Uterus (tissue), 4 donors: ENCODE data around the gene TFEB. TPM values are rescaled to one million over a fixed set of nuclear protein-coding genes. Genes with fewer than 3 reads are reported as not detected.

Source experiments
- DNase-seq, 2 donors: peaks; one replicate each; pipeline ENCODE4 v3.0.0-alpha.2; 2019 to 2020
- H3K27ac ChIP-seq, 2 donors: fragments of 200-600 bp; sonication (generic); 1 replicate in 1 of 2; 2 replicates in 1 of 2; pipeline ENCODE4 v1.5.1; 2016 to 2018
- H3K27me3 ChIP-seq, 2 donors: fragments of 200-600 bp; sonication (generic); one replicate each; pipeline ENCODE4 v1.5.1; 2018 to 2019; ENCODE audit warnings: control low read depth in 1 of 2
- H3K36me3 ChIP-seq, 2 donors: fragments of 200-600 bp; sonication (generic); one replicate each; pipeline ENCODE4 v1.5.1; 2019; ENCODE audit warnings: control low read depth in 1 of 2
- H3K4me1 ChIP-seq, 2 donors: fragments of 200-600 bp; sonication (generic); one replicate each; pipeline ENCODE4 v1.5.1; 2018 to 2019; ENCODE audit warnings: control low read depth in 1 of 2
- H3K4me3 ChIP-seq, 2 donors: fragments of 200-600 bp; sonication (generic); 1 replicate in 1 of 2; 2 replicates in 1 of 2; pipeline ENCODE4 v1.5.1; 2018 to 2019; ENCODE audit warnings: mild to moderate bottlenecking in 1 of 2
- H3K9me3 ChIP-seq, 2 donors: fragments of 200-600 bp; sonication (generic); one replicate each; pipeline ENCODE4 v1.5.1; 2019; ENCODE audit warnings: control low read depth in 1 of 2
- CTCF ChIP-seq, 4 experiments: fragments of 200-600 bp in 2 of 4; fragments of 450-650 bp in 2 of 4; sonication (generic) in 2 of 4; IDR thresholded peaks; one replicate each; pipeline ENCODE4 v1.5.1; 2016 to 2019; ENCODE audit warnings: antibody characterized with exemption in 4 of 4, mild to moderate bottlenecking in 2 of 4, moderate library complexity in 1 of 4
- POLR2A ChIP-seq, 2 donors: fragments of 450-650 bp; IDR thresholded peaks; one replicate each; pipeline ENCODE4 v1.6.1; 2016; ENCODE audit warnings: antibody characterized with exemption in 2 of 2, mild to moderate bottlenecking in 1 of 2, moderate library complexity in 1 of 2
- intact Hi-C: fragments of 100-400 bp; cut with DNase I; formaldehyde crosslinking; loops from one replicate; pipeline ENCODE4 v1.15.1; 2023; ENCODE audit warnings: low total_unique reads
- total RNA-seq, 4 donors: library from RNA; depleted of rRNA in 3 of 4; stranded (reverse); fragments of >200 nt in 3 of 4; gene quantifications; one replicate each; pipeline versions ENCODE4 v1.1.0 to v1.2.4, GENCODE V29; 2014 to 2023
- donor health status: DM: yes; HTN: yes; CAD: no.

Gene TFEB
- total RNA-seq, result 10 to 100 TPM in 3 of 4 donors, 1 to 10 TPM in 1; 8.8 to 31.7 (median 17.0) TPM

- TF ChIP-seq CTCF (IDR thresholded peaks at IDR 0.05) (peak; percentile 82 to 99 (median 96)), POLR2A (IDR thresholded peaks at IDR 0.05) (peak; percentile 79 to 84)
- no peaks in the 10 kb centered on the region for H3K36me3 ChIP-seq
- peak; percentile 94 to 95 for DNase-seq
- H3K4me1 ChIP-seq, result peaks cover 0 to 4% of the 10 kb centered on the region in 2 donors
- no peaks in the 10 kb centered on the region for H3K9me3 ChIP-seq
- H3K27me3 ChIP-seq, result no peaks in the 10 kb centered on the region
- H3K27ac ChIP-seq, result peak within 1 kb of the TSS; percentile 98
- H3K4me3 ChIP-seq, result peak within 1 kb of the TSS; percentile 93 to 98
- intact Hi-C loops, result no loop called here
Observed at GRCh38 chr6:41735427-41736185, at the start of gene TFEB. TFEB (minus strand) TSS chr6:41735608; CDS start chr6:41691213, 44,395 bp downstream.

- Histone ChIP-seq H3K9me3 (no peaks in the 10 kb centered on the region), H3K4me1 (peaks cover 0 to 16% of the 10 kb centered on the region in 2 donors), H3K27ac (peak overlapping the region in 1 of 2 donors; percentile 13), H3K36me3 (no peaks in the 10 kb centered on the region), H3K27me3 (no peaks in the 10 kb centered on the region), H3K4me3 (no peak overlapping the region)
- intact Hi-C loops, result loop anchor here (5.0 to 10.0 kb wide), 2 partner anchors 140 to 263 kb away; partner anchors contain the start of genes BYSL and MED20
- TF ChIP-seq POLR2A (IDR thresholded peaks at IDR 0.05) (no peak), CTCF (IDR thresholded peaks at IDR 0.05) (no peak)
- DNase-seq, result no peak
Observed at GRCh38 chr6:41784581-41785171, 49.3 kb upstream of the TFEB start.

GRCh38 chr6:41783106-41783780 is 47.8 kb upstream of the TFEB start:
- Histone ChIP-seq H3K4me1 (peaks cover 0 to 20% of the 10 kb centered on the region in 2 donors), H3K27ac (peak overlapping the region in 1 of 2 donors; percentile 15), H3K36me3 (no peaks in the 10 kb centered on the region), H3K9me3 (no peaks in the 10 kb centered on the region), H3K27me3 (no peaks in the 10 kb centered on the region), H3K4me3 (no peak overlapping the region)
- intact Hi-C loops, result loop anchor here (10.0 kb wide), 1 partner anchor 142 kb away; the partner anchor contains the start of genes BYSL and MED20
- TF ChIP-seq POLR2A (IDR thresholded peaks at IDR 0.05), result no peak
- no peak for TF ChIP-seq CTCF (IDR thresholded peaks at IDR 0.05)
- no peak for DNase-seq

DNA sequence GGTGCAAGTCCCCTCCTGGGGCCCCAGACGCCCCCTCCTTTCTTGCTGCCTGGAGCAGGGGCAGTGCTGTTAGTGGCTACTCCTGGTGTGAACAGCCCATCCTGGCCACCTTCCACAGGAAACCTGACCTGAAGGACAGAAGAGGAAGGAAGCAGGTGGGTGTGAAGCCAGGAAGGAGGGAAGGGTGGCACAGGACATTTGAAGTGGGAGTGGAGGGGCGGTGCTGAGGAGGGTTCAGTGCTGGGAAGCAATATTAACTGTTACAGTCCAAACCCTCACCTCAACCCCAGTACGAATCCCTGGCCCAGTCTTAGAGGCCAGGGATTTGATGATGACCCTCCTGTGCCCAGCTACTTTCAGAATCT is 45.9 kb upstream of the TFEB start:
- peak in 1 of 2 donors; percentile 45 for DNase-seq
- no peaks in the 10 kb centered on the region for H3K27me3 ChIP-seq
- H3K27ac ChIP-seq, result peak overlapping the region; percentile 90 to 91
- H3K9me3 ChIP-seq, result no peaks in the 10 kb centered on the region
- H3K4me1 ChIP-seq, result peaks cover 0 to 20% of the 10 kb centered on the region in 2 donors
- intact Hi-C loops, result loop anchor here (10.0 kb wide), 1 partner anchor 143 kb away; the partner anchor contains the start of genes BYSL and MED20
- peak overlapping the region; percentile 61 to 62 for H3K4me3 ChIP-seq
- H3K36me3 ChIP-seq, result no peaks in the 10 kb centered on the region
- TF ChIP-seq CTCF (IDR thresholded peaks at IDR 0.05) (no peak), POLR2A (IDR thresholded peaks at IDR 0.05) (no peak)
